GM12878 (cell line): ENCODE measurements around the gene S100A8. TPM values are rescaled to one million over a fixed set of nuclear protein-coding genes. Genes with fewer than 3 reads are reported as not detected.

Experiments used
- ATAC-seq: fragments of 200-7000 bp; cut with Tn5 transposase; 3 replicates; pipeline ENCODE4 v1.9.1; 2020; ENCODE audit warnings: mild to moderate bottlenecking, moderate library complexity
- BruUV-seq: library from RNA; stranded (reverse); fragments of 400-500 nt; replicated peaks from 2 replicates; lab custom pipeline; 2021; lab: Mats Ljungman, UMichigan
- CTCF ChIA-PET: fragments of 300-600 bp; sonication (Branson Sonifier 250); formaldehyde crosslinking; extraction: SDS; loops from one replicate; lab custom pipeline; 2021; ENCODE audit warnings: inconsistent platforms; lab: Yijun Ruan, JAX
- POLR2A ChIA-PET: fragments of 350-600 bp; formaldehyde crosslinking; extraction: SDS; loops from one replicate; lab custom pipeline; 2021; ENCODE audit warnings: inconsistent platforms; lab: Charles Lee
- RAD21 ChIA-PET: fragments of 300-600 bp; sonication (Branson Sonifier 250); formaldehyde crosslinking; loops from one replicate; lab custom pipeline; 2023; ENCODE audit warnings: antibody characterized with exemption; ENCODE audit not compliant: unreplicated experiment; lab: Charles Lee
- SMC1A ChIA-PET: fragments of 300-600 bp; sonication (Branson Sonifier 250); formaldehyde crosslinking; loops from one replicate; lab custom pipeline; 2023; ENCODE audit not compliant: unreplicated experiment, uncharacterized antibody; lab: Charles Lee
- DNase-seq: peaks from one replicate; pipeline ENCODE4 v3.0.0-alpha.2; 2011; ENCODE audit warnings: low read depth, low spot score
- FAIRE-seq: peaks from 3 replicates; lab custom pipeline; 2011; peaks lifted over from hg19 to GRCh38; lab: Jason Lieb, UNC
- H2AFZ ChIP-seq: 2 replicates; pipeline ENCODE4 v1.6.0; 2011; ENCODE audit warnings: low read depth, low read length, control low read depth; ENCODE audit not compliant: control insufficient read depth
- H3K27ac ChIP-seq: 2 replicates; pipeline ENCODE4 v1.5.1; 2011; ENCODE audit warnings: control low read depth; ENCODE audit not compliant: control insufficient read depth, insufficient read depth
- H3K27me3 ChIP-seq, 2 experiments: replicated peaks in 1 of 2; 2 replicates each; pipeline versions ENCODE4 v1.6.0 to v1.6.1; 2011; ENCODE audit warnings: low read length in 1 of 2; ENCODE audit not compliant: control insufficient read depth in 2 of 2, insufficient read depth in 2 of 2
- H3K36me3 ChIP-seq, 2 experiments: 2 replicates each; pipeline ENCODE4 v1.5.1; 2011; ENCODE audit warnings: low read length in 1 of 2; ENCODE audit not compliant: control insufficient read depth in 2 of 2, insufficient read depth in 2 of 2
- H3K4me1 ChIP-seq: 2 replicates; pipeline ENCODE4 v1.6.1; 2011; ENCODE audit warnings: mild to moderate bottlenecking, low read length, moderate library complexity, mixed read lengths; ENCODE audit not compliant: control insufficient read depth, insufficient read depth
- H3K4me2 ChIP-seq: 2 replicates; pipeline ENCODE4 v1.6.0; 2011; ENCODE audit warnings: control low read depth; ENCODE audit not compliant: control insufficient read depth, insufficient read depth
- H3K4me3 ChIP-seq: fragments of 200-600 bp; sonication (generic); 2 replicates; pipeline ENCODE4 v1.5.1; 2016
- H3K79me2 ChIP-seq: 2 replicates; pipeline ENCODE4 v1.6.0; 2011; ENCODE audit warnings: low read length; ENCODE audit not compliant: control insufficient read depth, insufficient read depth
- H3K9ac ChIP-seq: 2 replicates; pipeline ENCODE4 v1.8.0; 2011; ENCODE audit warnings: low read length, control low read depth, mixed read lengths; ENCODE audit not compliant: control insufficient read depth, insufficient read depth
- H3K9me3 ChIP-seq: replicated peaks from 3 replicates; pipeline ENCODE4 v1.5.1; 2011; ENCODE audit warnings: mild to moderate bottlenecking, low read length; ENCODE audit not compliant: control insufficient read depth, insufficient read depth
- H4K20me1 ChIP-seq: 2 replicates; pipeline ENCODE4 v1.6.0; 2011; ENCODE audit not compliant: control insufficient read depth, insufficient read depth
- PAX8 ChIP-seq: fragments of 450-650 bp; IDR thresholded peaks from 2 replicates; pipeline ENCODE4 v1.6.1; 2017; ENCODE audit warnings: mild to moderate bottlenecking, moderate library complexity
- SPI1 ChIP-seq: IDR thresholded peaks from 2 replicates; pipeline ENCODE4 v1.6.1; 2011; ENCODE audit warnings: low read depth, mild to moderate bottlenecking, low read length, moderate library complexity, borderline replicate concordance; ENCODE audit not compliant: insufficient read depth
- WGBS: methylation state at CpG from one replicate; pipeline ENCODE4 v1.1.6; 2016; ENCODE audit warnings: low lambda C conversion rate; ENCODE audit not compliant: insufficient replicate concordance, insufficient coverage; ENCODE audit errors: missing lambda C conversion rate; 5-methylcytosine and 5-hydroxymethylcytosine counted together
- in situ Hi-C: fragments of 300-500 bp; cut with MboI; formaldehyde crosslinking; loops from 9 replicates; pipeline ENCODE4 v1.14.3; 2018; ENCODE audit warnings: mixed read lengths
- intact Hi-C: fragments of 100-400 bp; cut with micrococcal nuclease; formaldehyde crosslinking; loops from one replicate; pipeline ENCODE4 v1.14.2; 2022; ENCODE audit not compliant: unreplicated experiment
- polyA plus RNA-seq, 11 experiments: library from polyadenylated mRNA; depleted of rRNA in 4 of 11; unstranded in 6 of 11; stranded (reverse) in 5 of 11; fragments of >200 nt; fragmentation: Nextera tagmentation in 4 of 11; fragmentation: Illumina TruSeq in 1 of 11; extraction: Ambion mirVana in 4 of 11; extraction: Trizol in 1 of 11; gene quantifications; 1 replicate in 1 of 11; 2 replicates in 10 of 11; pipeline versions ENCODE4 v1.2.1 to v1.2.3, GENCODE V29; 2011 to 2016; ENCODE audit warnings: inconsistent platforms in 2 of 11, missing spikeins in 2 of 11, low read depth in 1 of 11
- total RNA-seq, 4 experiments: library from RNA; depleted of rRNA in 3 of 4; stranded (reverse); fragments of >200 nt in 3 of 4; fragmentation: Illumina TruSeq in 1 of 4; extraction: Trizol in 1 of 4; gene quantifications; 2 replicates each; pipeline versions ENCODE4 v1.2.1 to v1.2.3, GENCODE V29; 2013 to 2021
- TF ChIP-seq, protein P1 (sequence below): fragments of 450-650 bp; IDR thresholded peaks from 2 replicates; pipeline ENCODE4 v1.6.1; 2017; ENCODE audit warnings: mild to moderate bottlenecking, moderate library complexity

S100A8 gene
- total and polyA plus RNA-seq, 10 of the 15 experiments (the other 5 are each of a cell fraction or from before 2014, with no cell fraction given) = 0.28 TPM; not detected in 9

DNA sequence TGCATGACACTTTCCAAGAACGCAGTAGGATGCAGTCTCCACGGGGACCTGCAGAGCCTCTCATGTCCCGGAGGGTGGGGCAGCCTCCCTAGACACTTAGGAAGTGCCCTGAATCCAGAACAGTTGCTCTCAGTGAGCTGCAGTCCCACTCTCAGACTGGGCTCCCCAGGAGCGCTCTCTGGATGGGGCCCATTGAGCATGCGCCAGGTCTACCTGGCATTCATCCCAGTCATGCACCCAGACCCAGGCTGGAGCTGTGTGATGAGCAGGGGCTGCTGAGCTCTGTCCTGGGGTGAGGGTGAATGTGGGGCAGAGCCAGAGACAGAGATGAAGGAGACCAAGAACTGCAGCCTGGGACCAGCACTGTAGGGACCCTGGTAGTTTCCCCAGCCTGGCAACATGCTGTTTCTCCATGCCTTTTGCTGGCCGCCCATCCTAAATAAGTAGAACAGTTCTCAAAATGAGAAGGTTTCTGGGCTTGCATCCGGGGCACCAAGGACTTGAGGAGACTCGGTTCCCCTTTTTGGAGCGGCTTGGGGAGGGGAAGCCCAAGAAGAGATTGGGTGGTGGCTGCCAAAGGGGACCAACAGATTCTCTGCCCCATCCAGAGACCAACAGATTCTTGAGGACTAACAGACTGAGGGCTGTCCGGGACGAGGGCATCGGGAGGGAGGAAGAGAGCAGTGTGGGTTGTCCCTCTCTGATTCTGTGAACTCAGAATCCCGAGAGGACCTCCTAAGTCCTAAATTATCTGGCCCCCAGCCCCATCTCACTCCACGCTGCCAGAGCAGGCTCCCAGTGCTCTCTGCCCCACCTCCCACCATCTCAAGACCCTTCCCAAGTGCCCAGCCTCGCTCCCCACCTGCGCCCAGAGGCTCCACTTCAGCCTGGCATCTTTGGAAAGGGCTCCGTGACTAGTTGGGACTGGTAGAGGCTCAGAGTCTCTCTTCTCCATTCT lies 41.2 kb downstream of the S100A8 start:
- CTCF ChIA-PET = interaction anchor here (0.8 to 8.6 kb wide), 7 partner anchors 9 to 326 kb away, joined by 3 to 326 read pairs (median 3); partner anchors contain the start of gene S100A13
- H3K4me3 ChIP-seq = no peak overlapping the region
- H3K4me2 ChIP-seq = no peak overlapping the region
- H3K36me3 ChIP-seq = no peaks in the 10 kb centered on the region
- TF ChIP-seq PAX8 (no peak), SPI1 (peak; percentile 63)
- TF ChIP-seq, protein P1, sequence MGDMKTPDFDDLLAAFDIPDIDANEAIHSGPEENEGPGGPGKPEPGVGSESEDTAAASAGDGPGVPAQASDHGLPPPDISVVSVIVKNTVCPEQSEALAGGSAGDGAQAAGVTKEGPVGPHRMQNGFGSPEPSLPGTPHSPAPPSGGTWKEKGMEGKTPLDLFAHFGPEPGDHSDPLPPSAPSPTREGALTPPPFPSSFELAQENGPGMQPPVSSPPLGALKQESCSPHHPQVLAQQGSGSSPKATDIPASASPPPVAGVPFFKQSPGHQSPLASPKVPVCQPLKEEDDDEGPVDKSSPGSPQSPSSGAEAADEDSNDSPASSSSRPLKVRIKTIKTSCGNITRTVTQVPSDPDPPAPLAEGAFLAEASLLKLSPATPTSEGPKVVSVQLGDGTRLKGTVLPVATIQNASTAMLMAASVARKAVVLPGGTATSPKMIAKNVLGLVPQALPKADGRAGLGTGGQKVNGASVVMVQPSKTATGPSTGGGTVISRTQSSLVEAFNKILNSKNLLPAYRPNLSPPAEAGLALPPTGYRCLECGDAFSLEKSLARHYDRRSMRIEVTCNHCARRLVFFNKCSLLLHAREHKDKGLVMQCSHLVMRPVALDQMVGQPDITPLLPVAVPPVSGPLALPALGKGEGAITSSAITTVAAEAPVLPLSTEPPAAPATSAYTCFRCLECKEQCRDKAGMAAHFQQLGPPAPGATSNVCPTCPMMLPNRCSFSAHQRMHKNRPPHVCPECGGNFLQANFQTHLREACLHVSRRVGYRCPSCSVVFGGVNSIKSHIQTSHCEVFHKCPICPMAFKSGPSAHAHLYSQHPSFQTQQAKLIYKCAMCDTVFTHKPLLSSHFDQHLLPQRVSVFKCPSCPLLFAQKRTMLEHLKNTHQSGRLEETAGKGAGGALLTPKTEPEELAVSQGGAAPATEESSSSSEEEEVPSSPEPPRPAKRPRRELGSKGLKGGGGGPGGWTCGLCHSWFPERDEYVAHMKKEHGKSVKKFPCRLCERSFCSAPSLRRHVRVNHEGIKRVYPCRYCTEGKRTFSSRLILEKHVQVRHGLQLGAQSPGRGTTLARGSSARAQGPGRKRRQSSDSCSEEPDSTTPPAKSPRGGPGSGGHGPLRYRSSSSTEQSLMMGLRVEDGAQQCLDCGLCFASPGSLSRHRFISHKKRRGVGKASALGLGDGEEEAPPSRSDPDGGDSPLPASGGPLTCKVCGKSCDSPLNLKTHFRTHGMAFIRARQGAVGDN = no peak
- no peak overlapping the region for H2AFZ ChIP-seq
- POLR2A ChIA-PET = no interaction called here
- SMC1A ChIA-PET = interaction anchor here (0.8 to 3.3 kb wide), 3 partner anchors 12 to 63 kb away, joined by 3 to 14 read pairs (median 3); partner anchors contain the start of gene PGLYRP3
- H3K9ac ChIP-seq = no peak overlapping the region
- H3K27ac ChIP-seq = no peak overlapping the region
- DNase-seq = no peak
- 25% methylated on average over 17 of the region's 17 CpGs for WGBS
- BruUV-seq = no TSS peak
- RAD21 ChIA-PET = interaction anchor here (1.2 to 8.4 kb wide), 3 partner anchors 37 to 145 kb away, joined by 3 to 94 read pairs (median 7); partner anchors contain the start of gene PGLYRP3
- in situ Hi-C loops = loop anchor here (5.0 kb wide), 1 partner anchor 148 kb away; no protein-coding TSS in a partner anchor
- no peaks in the 10 kb centered on the region for H3K9me3 ChIP-seq
- peaks cover 22% of the 10 kb centered on the region for H3K4me1 ChIP-seq
- ATAC-seq = peak; percentile 2; the same call in 2 of the 3 replicates
- intact Hi-C loops = no loop called here
- no peaks in the 10 kb centered on the region for H3K79me2 ChIP-seq
- no peaks in the 10 kb centered on the region for H3K27me3 ChIP-seq
- FAIRE-seq = no peak
- no peaks in the 10 kb centered on the region for H4K20me1 ChIP-seq
